HEK293 (cell line): Measurements from ENCODE around the gene CMIP.

Experiments used
- CTCF ChIA-PET: fragments of 350-600 bp; formaldehyde crosslinking; extraction: SDS; loops from one replicate; lab custom pipeline; 2021; ENCODE audit warnings: antibody characterized with exemption; lab: Yijun Ruan, JAX
- POLR2A ChIA-PET: fragments of 300-600 bp; formaldehyde crosslinking; extraction: SDS; loops from one replicate; lab custom pipeline; 2020; ENCODE audit warnings: antibody characterized with exemption, inconsistent platforms; lab: Yijun Ruan, JAX
- H3K27ac ChIP-seq: fragments of 200-500 bp; sonication (Bioruptor generic); 2 replicates; pipeline ENCODE4 v1.5.1; 2014; ENCODE audit warnings: low read depth, low read length, control low read depth, inconsistent platforms; ENCODE audit errors: extremely low read depth
- H3K36me3 ChIP-seq, 2 experiments: fragments of 200-500 bp in 1 of 2; sonication (Bioruptor generic) in 1 of 2; 1 replicate in 1 of 2; 2 replicates in 1 of 2; pipeline ENCODE4 v1.5.1; 2014 to 2017; ENCODE audit warnings: inconsistent platforms in 2 of 2, low read length in 2 of 2; ENCODE audit not compliant: control insufficient read depth in 2 of 2, insufficient read depth in 1 of 2
- H3K4me1 ChIP-seq: fragments of 200-500 bp; sonication (Bioruptor generic); 2 replicates; pipeline ENCODE4 v1.5.1; 2014; ENCODE audit warnings: mild to moderate bottlenecking, low read length, inconsistent platforms; ENCODE audit not compliant: control insufficient read depth, insufficient read depth
- H3K4me3 ChIP-seq: 2 replicates; pipeline ENCODE4 v1.5.1; 2011; ENCODE audit warnings: low read depth, mild to moderate bottlenecking, control low read depth, low read length, moderate library complexity
- H3K9me3 ChIP-seq: fragments of 200-500 bp; sonication (Bioruptor generic); 2 replicates; pipeline ENCODE4 v1.5.1; 2014; ENCODE audit warnings: low read depth, low read length, inconsistent platforms; ENCODE audit not compliant: control insufficient read depth, insufficient read depth
- EGR2 ChIP-seq: fragments of 450-650 bp; formaldehyde crosslinking; IDR thresholded peaks from 2 replicates; pipeline ENCODE4 v1.5.1; 2016; ENCODE audit warnings: low read depth, missing biosample characterization, missing genetic modification characterization
- SCRT2 ChIP-seq: fragments of 450-650 bp; formaldehyde crosslinking; IDR thresholded peaks from 2 replicates; pipeline ENCODE4 v1.5.1; 2016; ENCODE audit warnings: missing biosample characterization, missing genetic modification characterization
- ZBTB17 ChIP-seq: fragments of 450-650 bp; formaldehyde crosslinking; IDR thresholded peaks from 2 replicates; pipeline ENCODE4 v1.5.1; 2016; ENCODE audit warnings: missing biosample characterization, missing genetic modification characterization
- ZFP3 ChIP-seq: fragments of 450-650 bp; formaldehyde crosslinking; IDR thresholded peaks from 2 replicates; pipeline ENCODE4 v1.5.1; 2016; ENCODE audit warnings: low read depth, missing biosample characterization, missing genetic modification characterization
- ZNF133 ChIP-seq: fragments of 450-650 bp; formaldehyde crosslinking; IDR thresholded peaks from 2 replicates; pipeline ENCODE4 v1.5.1; 2016; ENCODE audit warnings: missing biosample characterization, missing genetic modification characterization
- ZNF138 ChIP-seq: fragments of 450-650 bp; formaldehyde crosslinking; IDR thresholded peaks from 2 replicates; pipeline ENCODE4 v1.5.1; 2016; ENCODE audit warnings: missing biosample characterization, missing genetic modification characterization, borderline replicate concordance
- ZNF155 ChIP-seq: fragments of 450-650 bp; formaldehyde crosslinking; IDR thresholded peaks from 2 replicates; pipeline ENCODE4 v1.5.1; 2016; ENCODE audit warnings: missing biosample characterization, missing genetic modification characterization
- ZNF16 ChIP-seq: fragments of 450-650 bp; formaldehyde crosslinking; IDR thresholded peaks from 2 replicates; pipeline ENCODE4 v1.5.1; 2016; ENCODE audit warnings: low read depth, missing biosample characterization, missing genetic modification characterization
- ZNF184 ChIP-seq: fragments of 450-650 bp; IDR thresholded peaks from 2 replicates; pipeline ENCODE4 v1.5.1; 2018; ENCODE audit warnings: missing biosample characterization, mild to moderate bottlenecking, missing genetic modification characterization
- ZNF221 ChIP-seq: fragments of 450-650 bp; formaldehyde crosslinking; IDR thresholded peaks from 2 replicates; pipeline ENCODE4 v1.5.1; 2017; ENCODE audit warnings: missing biosample characterization, missing genetic modification characterization, borderline replicate concordance
- ZNF23 ChIP-seq: fragments of 450-650 bp; formaldehyde crosslinking; IDR thresholded peaks from 2 replicates; pipeline ENCODE4 v1.5.1; 2016; ENCODE audit warnings: missing biosample characterization, missing genetic modification characterization, borderline replicate concordance
- ZNF404 ChIP-seq: fragments of 450-650 bp; formaldehyde crosslinking; IDR thresholded peaks from 2 replicates; pipeline ENCODE4 v1.5.1; 2017; ENCODE audit warnings: missing biosample characterization, missing genetic modification characterization
- ZNF529 ChIP-seq: fragments of 450-650 bp; formaldehyde crosslinking; IDR thresholded peaks from 2 replicates; pipeline ENCODE4 v1.5.1; 2017; ENCODE audit warnings: missing genetic modification characterization, missing biosample characterization; ENCODE audit not compliant: insufficient replicate concordance
- ZSCAN16 ChIP-seq: fragments of 450-650 bp; formaldehyde crosslinking; IDR thresholded peaks from 2 replicates; pipeline ENCODE4 v1.5.1; 2016; ENCODE audit warnings: missing biosample characterization, missing genetic modification characterization
- TF ChIP-seq, protein P1 (sequence below): fragments of 450-650 bp; formaldehyde crosslinking; IDR thresholded peaks from 2 replicates; pipeline ENCODE4 v1.5.1; 2016; ENCODE audit warnings: missing biosample characterization, missing genetic modification characterization
- TF ChIP-seq, protein P2 (sequence below): fragments of 450-650 bp; IDR thresholded peaks from 2 replicates; pipeline ENCODE4 v1.5.1; 2018; ENCODE audit warnings: missing biosample characterization, missing genetic modification characterization

Gene CMIP

DNA sequence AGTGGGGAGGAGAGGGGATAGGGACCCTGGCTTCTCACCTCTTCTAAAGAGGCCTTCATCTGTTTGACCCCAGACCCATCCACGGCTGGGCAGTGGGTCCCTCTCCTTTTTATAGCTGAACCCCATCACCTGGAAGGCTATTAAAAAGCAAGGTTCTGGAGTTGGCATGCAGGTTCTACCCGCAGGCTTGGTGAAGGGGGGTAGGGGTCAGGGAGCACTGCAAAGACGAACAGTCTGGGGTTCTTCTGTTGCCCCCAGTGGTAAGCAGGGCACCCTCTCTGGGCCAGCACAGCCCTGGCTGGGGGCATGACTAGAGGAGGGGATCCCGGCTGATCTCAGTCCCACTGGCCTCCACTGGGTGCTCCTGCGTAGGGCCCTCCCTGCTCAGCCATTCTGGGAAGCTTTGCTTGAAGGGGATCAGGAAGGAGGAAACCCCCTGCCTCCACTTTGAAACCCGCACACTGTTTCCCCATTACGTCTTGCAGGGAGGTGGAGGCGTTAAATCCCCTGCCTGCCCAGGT, 13.6 kb downstream of the CMIP start:
- peaks cover 0 to 15% of the 10 kb centered on the region in 2 experiments; a peak in 1 of 3 replicates for H3K36me3 ChIP-seq
- TF ChIP-seq ZNF184 (tag by site-specific recombination) (no peak), ZNF16 (no peak)
- ChIA-PET CTCF (interaction anchor here (0.6 kb wide), 1 partner anchor 226 kb away, joined by 3 read pairs; no protein-coding TSS in a partner anchor), POLR2A (no interaction called here)
- H3K27ac ChIP-seq, result no peak overlapping the region
- H3K9me3 ChIP-seq, result no peaks in the 10 kb centered on the region
- H3K4me3 ChIP-seq, result no peak overlapping the region
- H3K4me1 ChIP-seq, result no peaks in the 10 kb centered on the region

GRCh38 chr16:81458827-81459598, 14.4 kb downstream of the CMIP start:
- CTCF ChIA-PET, result interaction anchor here (0.6 to 0.9 kb wide), 2 partner anchors 9 to 13 kb away, joined by 3 to 4 read pairs; no protein-coding TSS in a partner anchor
- Histone ChIP-seq H3K9me3 (no peaks in the 10 kb centered on the region), H3K4me1 (no peaks in the 10 kb centered on the region), H3K27ac (no peak overlapping the region), H3K36me3 (peaks cover 0 to 15% of the 10 kb centered on the region in 2 experiments; a peak in 1 of 3 replicates), H3K4me3 (no peak overlapping the region)
- POLR2A ChIA-PET, result no interaction called here
- TF ChIP-seq SCRT2 (tag by site-specific recombination) (peak; percentile 68), ZNF155 (tag by site-specific recombination) (no peak), ZNF529 (no peak), ZNF404 (no peak), ZNF138 (tag by site-specific recombination) (no peak), ZFP3 (tag by site-specific recombination) (no peak), ZNF221 (tag by site-specific recombination) (no peak)
- TF ChIP-seq, protein P1, sequence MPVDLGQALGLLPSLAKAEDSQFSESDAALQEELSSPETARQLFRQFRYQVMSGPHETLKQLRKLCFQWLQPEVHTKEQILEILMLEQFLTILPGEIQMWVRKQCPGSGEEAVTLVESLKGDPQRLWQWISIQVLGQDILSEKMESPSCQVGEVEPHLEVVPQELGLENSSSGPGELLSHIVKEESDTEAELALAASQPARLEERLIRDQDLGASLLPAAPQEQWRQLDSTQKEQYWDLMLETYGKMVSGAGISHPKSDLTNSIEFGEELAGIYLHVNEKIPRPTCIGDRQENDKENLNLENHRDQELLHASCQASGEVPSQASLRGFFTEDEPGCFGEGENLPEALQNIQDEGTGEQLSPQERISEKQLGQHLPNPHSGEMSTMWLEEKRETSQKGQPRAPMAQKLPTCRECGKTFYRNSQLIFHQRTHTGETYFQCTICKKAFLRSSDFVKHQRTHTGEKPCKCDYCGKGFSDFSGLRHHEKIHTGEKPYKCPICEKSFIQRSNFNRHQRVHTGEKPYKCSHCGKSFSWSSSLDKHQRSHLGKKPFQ (tag by site-specific recombination), result no peak
- TF ChIP-seq, protein P2, sequence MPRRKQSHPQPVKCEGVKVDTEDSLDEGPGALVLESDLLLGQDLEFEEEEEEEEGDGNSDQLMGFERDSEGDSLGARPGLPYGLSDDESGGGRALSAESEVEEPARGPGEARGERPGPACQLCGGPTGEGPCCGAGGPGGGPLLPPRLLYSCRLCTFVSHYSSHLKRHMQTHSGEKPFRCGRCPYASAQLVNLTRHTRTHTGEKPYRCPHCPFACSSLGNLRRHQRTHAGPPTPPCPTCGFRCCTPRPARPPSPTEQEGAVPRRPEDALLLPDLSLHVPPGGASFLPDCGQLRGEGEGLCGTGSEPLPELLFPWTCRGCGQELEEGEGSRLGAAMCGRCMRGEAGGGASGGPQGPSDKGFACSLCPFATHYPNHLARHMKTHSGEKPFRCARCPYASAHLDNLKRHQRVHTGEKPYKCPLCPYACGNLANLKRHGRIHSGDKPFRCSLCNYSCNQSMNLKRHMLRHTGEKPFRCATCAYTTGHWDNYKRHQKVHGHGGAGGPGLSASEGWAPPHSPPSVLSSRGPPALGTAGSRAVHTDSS, result peak; percentile 83

GRCh38 chr16:81460075-81460474, 15.5 kb downstream of the CMIP start:
- Histone ChIP-seq H3K27ac (no peak overlapping the region), H3K36me3 (peaks cover 0 to 18% of the 10 kb centered on the region in 2 experiments; a peak in 1 of 3 replicates)
- TF ChIP-seq ZNF133 (tag by site-specific recombination), result no peak
- 0 out of 2 replicates have a peak, but pooled peaks have one; percentile 35 for TF ChIP-seq EGR2 (tag by site-specific recombination)
- TF ChIP-seq, all 188 proteins: peak for 1

GRCh38 chr16:81461243-81461642, 16.6 kb downstream of the CMIP start:
- H3K36me3 ChIP-seq, result peaks cover 0 to 15% of the 10 kb centered on the region in 2 experiments; a peak in 1 of 3 replicates
- POLR2A ChIA-PET, result no interaction called here
- CTCF ChIA-PET, result interaction anchor here (0.5 kb wide), 1 partner anchor 137 kb away, joined by 3 read pairs; no protein-coding TSS in a partner anchor
- H3K4me1 ChIP-seq, result no peaks in the 10 kb centered on the region
- H3K4me3 ChIP-seq, result no peak overlapping the region
- no peaks in the 10 kb centered on the region for H3K9me3 ChIP-seq
- TF ChIP-seq ZNF23 (tag by site-specific recombination), result peak; percentile 48; the same call in 1 of the 2 replicates
- peak; percentile 46; the same call in 1 of the 2 replicates for TF ChIP-seq ZBTB17 (tag by site-specific recombination)
- no peak for TF ChIP-seq ZSCAN16 (tag by site-specific recombination)
- no peak overlapping the region for H3K27ac ChIP-seq

More at GRCh38 chr16:81460075-81460474, 15.5 kb downstream of the CMIP start:
- H3K9me3 ChIP-seq, result no peaks in the 10 kb centered on the region
- no peaks in the 10 kb centered on the region for H3K4me1 ChIP-seq
- no peak overlapping the region for H3K4me3 ChIP-seq
- ChIA-PET POLR2A (no interaction called here), CTCF (no interaction called here)
